Mesothelial cell of epicardium (in vitro differentiated cells): ENCODE results near the gene GCLM. TPM values are rescaled to one million over a fixed set of nuclear protein-coding genes. Genes with fewer than 3 reads are reported as not detected.

ENCODE experiments used
- DNase-seq, 2 experiments: peaks; one replicate each; pipeline ENCODE4 v3.0.0; 2021; ENCODE audit warnings: low spot score in 2 of 2; ENCODE audit not compliant: unreplicated experiment in 2 of 2
- H3K27ac Mint-ChIP-seq: 2 replicates; pipeline ENCODE4 v1.8.0; 2021; ENCODE audit warnings: mixed read lengths
- H3K27me3 Mint-ChIP-seq: 2 replicates; pipeline ENCODE4 v1.8.0; 2021; ENCODE audit warnings: low read depth, mixed read lengths
- H3K36me3 Mint-ChIP-seq: 2 replicates; pipeline ENCODE4 v1.8.0; 2021; ENCODE audit warnings: mixed read lengths
- H3K4me1 Mint-ChIP-seq: 2 replicates; pipeline ENCODE4 v1.8.0; 2021; ENCODE audit warnings: mixed read lengths
- H3K4me3 Mint-ChIP-seq: 2 replicates; pipeline ENCODE4 v1.8.0; 2021; ENCODE audit warnings: mild to moderate bottlenecking, moderate library complexity, mixed read lengths
- H3K9me3 Mint-ChIP-seq: 2 replicates; pipeline ENCODE4 v1.8.0; 2021; ENCODE audit warnings: mixed read lengths
- total RNA-seq: library from RNA; stranded (reverse); gene quantifications from 3 replicates; pipeline ENCODE4 v1.2.1, GENCODE V29; 2021
- TF ChIP-seq, protein P1 (sequence below): fragments of 200-600 bp; sonication (generic); IDR thresholded peaks from one replicate; pipeline ENCODE4 v1.5.0; 2021; ENCODE audit warnings: antibody characterized with exemption; ENCODE audit not compliant: unreplicated experiment

GCLM gene
- total RNA-seq, 1 donor from 2014 or later: 8.9 TPM

DNA sequence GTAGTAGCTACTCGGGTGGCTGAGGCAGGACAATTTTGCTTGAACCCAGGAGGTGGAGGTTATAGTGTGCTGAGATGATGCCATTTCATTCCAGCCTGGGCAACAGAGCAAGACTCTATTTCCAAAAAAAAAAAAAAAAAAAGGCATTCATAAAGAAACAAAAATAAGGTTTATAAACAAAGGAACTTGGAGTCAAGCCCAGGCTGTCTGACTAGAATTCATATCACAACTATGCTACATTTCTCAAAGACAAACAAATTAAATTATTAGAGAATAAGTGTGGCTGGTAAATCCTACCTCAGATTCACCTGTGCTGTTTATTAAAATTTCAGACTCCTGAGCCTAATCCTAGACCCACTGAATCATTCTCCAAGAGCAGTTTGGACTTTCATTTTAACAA lies 4.2 kb downstream of the GCLM start:
- no peak overlapping the region for H3K4me3 Mint-ChIP-seq
- DNase-seq: no peak
- H3K27me3 Mint-ChIP-seq: no peaks in the 10 kb centered on the region
- H3K27ac Mint-ChIP-seq: no peak overlapping the region
- peaks cover 1% of the 10 kb centered on the region for H3K9me3 Mint-ChIP-seq
- TF ChIP-seq, protein P1, sequence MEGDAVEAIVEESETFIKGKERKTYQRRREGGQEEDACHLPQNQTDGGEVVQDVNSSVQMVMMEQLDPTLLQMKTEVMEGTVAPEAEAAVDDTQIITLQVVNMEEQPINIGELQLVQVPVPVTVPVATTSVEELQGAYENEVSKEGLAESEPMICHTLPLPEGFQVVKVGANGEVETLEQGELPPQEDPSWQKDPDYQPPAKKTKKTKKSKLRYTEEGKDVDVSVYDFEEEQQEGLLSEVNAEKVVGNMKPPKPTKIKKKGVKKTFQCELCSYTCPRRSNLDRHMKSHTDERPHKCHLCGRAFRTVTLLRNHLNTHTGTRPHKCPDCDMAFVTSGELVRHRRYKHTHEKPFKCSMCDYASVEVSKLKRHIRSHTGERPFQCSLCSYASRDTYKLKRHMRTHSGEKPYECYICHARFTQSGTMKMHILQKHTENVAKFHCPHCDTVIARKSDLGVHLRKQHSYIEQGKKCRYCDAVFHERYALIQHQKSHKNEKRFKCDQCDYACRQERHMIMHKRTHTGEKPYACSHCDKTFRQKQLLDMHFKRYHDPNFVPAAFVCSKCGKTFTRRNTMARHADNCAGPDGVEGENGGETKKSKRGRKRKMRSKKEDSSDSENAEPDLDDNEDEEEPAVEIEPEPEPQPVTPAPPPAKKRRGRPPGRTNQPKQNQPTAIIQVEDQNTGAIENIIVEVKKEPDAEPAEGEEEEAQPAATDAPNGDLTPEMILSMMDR: no peak
- peaks cover 2% of the 10 kb centered on the region for H3K36me3 Mint-ChIP-seq
- peaks cover 13% of the 10 kb centered on the region for H3K4me1 Mint-ChIP-seq

DNA sequence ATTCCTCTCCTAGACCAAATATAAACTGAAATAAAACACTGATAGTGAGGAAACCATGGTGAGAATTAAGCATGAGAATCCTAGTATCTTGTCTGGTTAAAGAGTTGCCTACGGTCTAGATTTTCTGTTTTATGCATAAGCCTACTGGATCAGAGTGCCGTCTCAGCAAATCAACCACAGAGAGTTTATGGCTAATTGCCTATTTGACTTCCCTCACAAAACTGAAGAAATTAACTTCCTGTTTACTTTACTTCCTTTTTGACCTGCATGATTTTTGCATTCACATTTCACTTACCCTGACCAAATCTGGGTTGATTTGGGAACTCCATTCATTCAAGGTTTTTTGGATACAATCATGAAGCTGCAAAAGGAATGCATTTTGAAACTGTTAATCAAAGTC lies 5.0 kb downstream of the GCLM start:
- no peak for DNase-seq
- Mint-ChIP-seq H3K4me3 (no peak overlapping the region), H3K9me3 (no peaks in the 10 kb centered on the region), H3K27ac (no peak overlapping the region), H3K36me3 (peaks cover 2% of the 10 kb centered on the region), H3K4me1 (peaks cover 13% of the 10 kb centered on the region), H3K27me3 (no peaks in the 10 kb centered on the region)
- TF ChIP-seq, protein P1: no peak

- Mint-ChIP-seq H3K4me3 (no peak overlapping the region), H3K36me3 (peaks cover 5% of the 10 kb centered on the region), H3K4me1 (no peaks in the 10 kb centered on the region), H3K27ac (no peak overlapping the region), H3K27me3 (no peaks in the 10 kb centered on the region), H3K9me3 (no peaks in the 10 kb centered on the region)
- TF ChIP-seq, protein P1: no peak
- no peak for DNase-seq
Observed at GRCh38 chr1:93900723-93901504, 8.3 kb downstream of the GCLM start.

GRCh38 chr1:93899543-93900207 lies 9.6 kb downstream of the GCLM start:
- Mint-ChIP-seq H3K27ac (no peak overlapping the region), H3K4me3 (no peak overlapping the region), H3K4me1 (no peaks in the 10 kb centered on the region), H3K36me3 (peaks cover 5% of the 10 kb centered on the region), H3K9me3 (no peaks in the 10 kb centered on the region), H3K27me3 (no peaks in the 10 kb centered on the region)
- DNase-seq: no peak
- TF ChIP-seq, protein P1: no peak

- no peak for DNase-seq
- TF ChIP-seq, protein P1: no peak
- H3K9me3 Mint-ChIP-seq: no peaks in the 10 kb centered on the region
- no peaks in the 10 kb centered on the region for H3K27me3 Mint-ChIP-seq
- H3K27ac Mint-ChIP-seq: no peak overlapping the region
- H3K36me3 Mint-ChIP-seq: peaks cover 4% of the 10 kb centered on the region
- H3K4me1 Mint-ChIP-seq: no peaks in the 10 kb centered on the region
- no peak overlapping the region for H3K4me3 Mint-ChIP-seq
Observed at GRCh38 chr1:93888900-93889299, 20.3 kb downstream of the GCLM start.
